DND-41 (cell line): Measurements from ENCODE around the gene ID1.

Source experiments
- ATAC-seq: fragments of 200-7000 bp; cut with Tn5 transposase; 3 replicates; pipeline ENCODE4 v1.9.1; 2021; ENCODE audit warnings: low read depth; ENCODE audit not compliant: insufficient read depth
- DNase-seq: peaks from one replicate; pipeline ENCODE4 v3.0.0-alpha.2; 2020
- H2AFZ ChIP-seq: 2 replicates; pipeline ENCODE4 v1.6.0; 2012; ENCODE audit warnings: low read depth, low read length
- H3K27ac ChIP-seq: 2 replicates; pipeline ENCODE4 v1.5.1; 2012; ENCODE audit warnings: low read length, inconsistent platforms
- H3K27me3 ChIP-seq: fragments of 200-600 bp; sonication (generic); 2 replicates; pipeline ENCODE4 v1.6.0; 2012; ENCODE audit warnings: low read length, mild to moderate bottlenecking, inconsistent platforms; ENCODE audit not compliant: insufficient read depth, poor library complexity
- H3K36me3 ChIP-seq: 2 replicates; pipeline ENCODE4 v1.5.1; 2012; ENCODE audit warnings: low read length, inconsistent platforms; ENCODE audit not compliant: insufficient read depth
- H3K4me1 ChIP-seq: 2 replicates; pipeline ENCODE4 v1.5.1; 2012; ENCODE audit warnings: mild to moderate bottlenecking, low read length; ENCODE audit not compliant: insufficient read depth
- H3K4me2 ChIP-seq: 2 replicates; pipeline ENCODE4 v1.6.0; 2012; ENCODE audit warnings: mild to moderate bottlenecking, moderate library complexity, low read length, inconsistent platforms; ENCODE audit not compliant: insufficient read depth
- H3K4me3 ChIP-seq, 2 experiments: fragments of 200-600 bp in 1 of 2; shearing (Covaris generic) in 1 of 2; 2 replicates each; pipeline ENCODE4 v1.5.1; 2012 to 2016; ENCODE audit warnings: inconsistent platforms in 2 of 2, low read length in 2 of 2, mild to moderate bottlenecking in 2 of 2, low read depth in 1 of 2, moderate library complexity in 1 of 2
- H3K79me2 ChIP-seq: 2 replicates; pipeline ENCODE4 v1.6.0; 2012; ENCODE audit warnings: low read length, inconsistent platforms; ENCODE audit not compliant: insufficient read depth
- H3K9ac ChIP-seq: 2 replicates; pipeline ENCODE4 v1.6.0; 2012; ENCODE audit warnings: low read depth, mild to moderate bottlenecking, inconsistent platforms, low read length, moderate library complexity
- H3K9me3 ChIP-seq: 2 replicates; pipeline ENCODE4 v1.5.1; 2012; ENCODE audit warnings: low read length, moderate library complexity, mild to moderate bottlenecking, inconsistent platforms; ENCODE audit not compliant: insufficient read depth, severe bottlenecking
- H4K20me1 ChIP-seq: 2 replicates; pipeline ENCODE4 v1.6.0; 2012; ENCODE audit warnings: low read length; ENCODE audit not compliant: insufficient read depth
- CTCF ChIP-seq: IDR thresholded peaks from 2 replicates; pipeline ENCODE4 v1.5.1; 2012; ENCODE audit warnings: borderline replicate concordance, low read length, moderate library complexity, mild to moderate bottlenecking; ENCODE audit not compliant: poor library complexity, severe bottlenecking; ENCODE audit errors: extremely low read depth
- EZH2 ChIP-seq: IDR thresholded peaks from 3 replicates; pipeline ENCODE4 v1.6.1; 2012; ENCODE audit warnings: borderline replicate concordance, low read depth, mild to moderate bottlenecking, moderate library complexity, low read length, inconsistent platforms; ENCODE audit not compliant: severe bottlenecking

The ID1 gene

GRCh38 chr20:31596831-31597480, 8.1 kb upstream of the ID1 start:
- DNase-seq, result no peak
- Histone ChIP-seq H2AFZ (no peak overlapping the region), H3K4me1 (no peaks in the 10 kb centered on the region), H3K9ac (no peak overlapping the region), H3K79me2 (no peaks in the 10 kb centered on the region), H3K4me3 (no peak overlapping the region), H3K36me3 (no peaks in the 10 kb centered on the region), H4K20me1 (no peaks in the 10 kb centered on the region), H3K27ac (no peak overlapping the region), H3K4me2 (no peak overlapping the region), H3K9me3 (no peaks in the 10 kb centered on the region), H3K27me3 (no peaks in the 10 kb centered on the region)
- ATAC-seq, result no peak
- TF ChIP-seq CTCF (no peak), EZH2 (no peak)

GRCh38 chr20:31597481-31597855, 7.6 kb upstream of the ID1 start:
- H3K27ac ChIP-seq, result no peak overlapping the region
- TF ChIP-seq EZH2 (no peak), CTCF (no peak)
- no peak overlapping the region for H2AFZ ChIP-seq
- H4K20me1 ChIP-seq, result no peaks in the 10 kb centered on the region
- no peaks in the 10 kb centered on the region for H3K4me1 ChIP-seq
- H3K79me2 ChIP-seq, result no peaks in the 10 kb centered on the region
- H3K4me2 ChIP-seq, result no peak overlapping the region
- H3K36me3 ChIP-seq, result no peaks in the 10 kb centered on the region
- DNase-seq (no peak), ATAC-seq (no peak)
- H3K9ac ChIP-seq, result no peak overlapping the region
- no peaks in the 10 kb centered on the region for H3K27me3 ChIP-seq
- no peaks in the 10 kb centered on the region for H3K9me3 ChIP-seq
- H3K4me3 ChIP-seq, result no peak overlapping the region

GRCh38 chr20:31602431-31602778, 2.7 kb upstream of the ID1 start:
- no peaks in the 10 kb centered on the region for H4K20me1 ChIP-seq
- H3K4me2 ChIP-seq, result no peak overlapping the region
- no peak for ATAC-seq
- TF ChIP-seq EZH2, result no peak
- no peak for TF ChIP-seq CTCF
- peaks cover 26% of the 10 kb centered on the region for H3K27me3 ChIP-seq
- H3K9ac ChIP-seq, result no peak overlapping the region
- H2AFZ ChIP-seq, result no peak overlapping the region
- peaks cover 39% of the 10 kb centered on the region for H3K4me1 ChIP-seq
- H3K4me3 ChIP-seq, result no peak overlapping the region
- no peak overlapping the region for H3K27ac ChIP-seq
- H3K36me3 ChIP-seq, result no peaks in the 10 kb centered on the region
- no peak for DNase-seq
- no peaks in the 10 kb centered on the region for H3K9me3 ChIP-seq
- no peaks in the 10 kb centered on the region for H3K79me2 ChIP-seq
